Stimulated activated CD8-positive, alpha-beta memory T cell treated with anti-CD3 and anti-CD28 coated beads, Interleukin-15, amount 100 ng/mL, for 4 hours (primary cell): ENCODE measurements around the gene LRRN2.

Experiments
- DNase-seq, 2 donors: peaks; one replicate each; pipeline ENCODE4 v3.0.0-alpha.2; 2020; ENCODE audit warnings: low read depth in 2 of 2

The LRRN2 gene

DNA sequence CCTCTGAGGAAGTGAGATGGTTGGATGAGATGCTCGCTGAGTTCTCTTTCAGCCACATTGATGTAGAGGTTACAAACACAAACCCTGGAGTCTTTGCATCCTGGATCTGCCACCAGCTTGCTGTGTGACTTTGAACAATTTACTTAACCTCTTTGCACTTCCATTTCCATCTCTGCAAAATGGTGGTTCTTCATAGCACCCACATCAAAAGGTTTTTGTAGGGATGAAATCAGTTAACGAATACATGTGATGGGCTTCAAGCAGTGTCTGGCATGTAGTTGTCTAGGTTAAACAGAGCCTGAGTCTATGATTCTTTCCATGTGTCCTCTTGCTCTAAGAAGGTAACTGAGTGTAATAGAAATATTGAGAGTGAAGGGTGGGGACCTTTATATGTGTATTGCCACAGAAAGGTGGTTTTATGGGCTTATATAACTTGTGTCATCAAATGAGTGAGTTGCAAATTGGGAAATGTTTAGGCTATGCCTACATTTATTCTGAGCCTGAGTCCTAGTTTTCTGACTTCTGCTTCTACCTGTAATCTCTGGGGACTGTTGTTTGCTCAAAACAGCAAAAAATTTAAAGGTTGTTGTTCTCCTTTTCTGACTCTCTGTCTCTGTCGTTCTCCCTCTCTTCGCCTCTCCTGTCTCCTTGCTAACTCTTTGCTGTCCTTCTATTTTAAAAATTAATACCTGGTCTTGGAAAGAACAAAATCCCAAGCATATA, 27.3 kb upstream of the LRRN2 start:
- no peak for DNase-seq

DNA sequence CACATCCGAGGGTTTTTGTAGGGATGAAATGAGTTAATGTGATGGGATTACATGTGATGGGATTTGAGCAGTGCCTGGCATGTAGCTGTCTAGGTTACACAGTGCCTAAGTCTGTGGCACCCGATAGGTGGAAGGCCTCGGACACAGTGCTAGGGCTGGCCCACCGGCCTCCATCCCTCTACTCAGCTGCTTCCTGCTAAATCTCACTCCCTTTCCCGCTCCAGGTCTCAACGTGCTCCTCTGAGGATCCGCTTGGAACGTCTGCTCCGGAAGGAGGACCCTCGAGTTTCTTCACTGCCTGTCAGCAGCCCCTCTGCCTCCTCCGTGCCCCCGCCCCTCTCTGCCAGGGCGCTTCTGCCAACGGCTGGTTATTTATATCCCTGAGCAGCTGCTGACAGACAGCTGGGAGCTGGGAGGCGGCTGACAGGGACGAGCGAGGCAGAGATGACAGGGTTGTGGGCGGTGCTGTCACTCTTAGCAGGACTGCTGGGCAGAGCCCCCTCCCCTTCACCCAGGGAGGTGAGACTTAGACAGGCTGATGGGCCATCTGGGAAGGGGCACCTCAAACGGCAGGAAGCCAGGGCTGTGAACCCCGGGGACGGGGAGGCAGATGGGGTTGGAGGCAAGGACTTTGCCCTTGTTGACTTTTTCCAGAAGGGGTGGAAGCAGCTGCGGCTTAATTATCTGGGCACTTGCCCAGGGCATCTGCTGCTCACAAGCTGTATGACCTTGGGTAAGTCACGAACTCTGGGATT, 26.6 kb upstream of the LRRN2 start:
- no peak for DNase-seq

DNA sequence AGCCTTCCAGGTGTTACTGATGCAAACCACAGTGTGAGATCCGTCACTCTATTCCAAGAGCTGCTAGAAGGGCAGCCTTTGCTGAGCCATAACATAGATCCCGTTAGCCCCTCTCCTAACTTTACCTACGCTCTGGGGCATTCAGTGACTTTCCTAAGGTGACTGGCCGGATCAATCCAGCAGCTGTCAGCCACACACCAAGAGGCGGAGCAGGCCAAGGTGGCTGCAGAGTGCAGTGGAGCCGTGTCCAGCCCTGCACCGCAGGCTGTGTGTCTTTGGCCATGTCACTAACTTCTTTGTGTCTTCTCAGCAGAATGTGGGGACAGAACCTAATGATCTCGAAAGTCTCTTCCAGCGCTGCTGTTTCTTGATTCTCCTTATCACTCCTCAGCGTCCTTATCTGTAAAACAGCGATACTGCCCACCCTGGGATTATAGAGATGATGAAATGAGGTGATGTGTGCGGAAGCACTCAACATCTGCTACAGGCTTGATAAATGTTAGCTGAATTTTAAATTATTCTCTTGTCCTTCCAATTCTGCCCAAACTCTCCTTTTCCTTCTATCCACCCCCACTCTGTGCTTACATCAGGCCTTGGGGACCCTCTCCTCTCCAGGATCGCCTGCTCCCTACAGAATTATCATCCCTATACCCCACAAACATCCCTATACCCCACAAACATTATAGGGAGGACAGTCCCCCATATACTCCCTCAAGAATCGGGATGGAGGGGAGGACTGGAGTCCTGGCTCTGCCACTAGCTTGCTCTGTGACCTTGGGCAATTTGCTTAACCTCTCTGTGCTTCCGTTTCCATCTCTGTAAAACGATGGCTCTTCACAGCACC, 25.8 kb upstream of the LRRN2 start:
- DNase-seq: no peak

DNA sequence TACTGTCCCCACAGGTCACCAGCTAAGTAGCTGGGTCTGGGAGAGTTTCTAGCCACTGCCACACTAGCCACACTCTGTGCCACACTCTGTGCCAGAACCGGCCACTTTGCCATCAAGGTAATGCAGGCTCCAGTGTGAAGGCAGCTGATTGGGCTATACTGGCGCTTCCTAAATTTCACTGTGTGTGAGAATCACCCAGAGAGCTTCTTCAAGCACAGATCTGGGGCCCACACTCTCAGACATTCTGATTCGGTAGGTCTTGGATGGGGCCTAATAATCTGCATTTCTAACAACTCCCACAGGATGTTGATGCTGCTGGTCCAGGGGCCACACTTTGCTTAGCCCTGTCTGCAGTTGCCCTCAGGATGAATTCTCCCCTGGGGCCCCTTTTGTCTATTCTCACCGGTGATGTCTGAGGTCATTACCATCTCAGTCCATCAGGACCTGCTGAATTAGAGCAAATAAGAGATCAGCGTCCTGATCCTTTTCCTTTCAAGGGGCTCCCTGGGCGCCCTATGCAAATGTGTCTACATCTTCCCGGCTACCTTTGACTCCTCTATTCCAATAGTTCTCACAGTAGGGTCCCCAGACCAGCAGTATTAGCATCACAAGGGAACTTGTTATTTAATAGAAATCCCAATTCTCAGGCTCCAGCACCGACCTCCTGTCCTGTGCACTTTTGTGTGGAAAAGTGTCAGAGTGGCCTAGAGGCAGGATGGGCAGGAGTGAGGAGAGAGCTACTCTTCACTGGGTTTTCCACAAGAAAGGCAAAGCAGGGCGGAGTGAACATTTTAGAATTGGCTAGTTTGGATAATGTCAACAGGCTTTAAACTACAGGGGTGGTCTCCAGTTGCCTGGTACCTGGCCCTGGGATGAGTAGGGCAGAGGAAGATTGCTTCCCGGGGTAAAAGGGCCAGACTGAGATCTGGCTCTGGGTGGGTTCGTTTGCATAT, 24.7 kb upstream of the LRRN2 start:
- DNase-seq: no peak

DNA sequence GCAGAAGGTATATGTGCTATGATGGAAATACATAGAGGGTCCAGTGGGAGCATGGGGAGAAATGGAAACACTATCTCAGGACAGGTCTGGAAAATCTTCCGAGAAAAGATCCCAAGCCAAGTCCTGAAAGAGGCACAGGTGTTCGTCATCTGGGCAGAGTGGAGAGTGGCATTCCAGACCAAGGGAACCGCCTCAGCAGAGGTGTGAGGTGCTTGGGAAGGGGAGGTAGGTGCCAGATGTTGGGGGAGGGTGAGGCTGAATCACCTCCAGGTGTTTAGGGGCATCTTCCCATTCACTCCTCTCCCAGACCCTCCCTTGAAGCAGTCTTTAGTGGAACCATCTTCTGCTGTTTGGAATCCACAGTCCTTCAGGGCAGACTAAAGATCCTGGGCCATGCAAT, 23.5 kb upstream of the LRRN2 start:
- no peak for DNase-seq

DNA sequence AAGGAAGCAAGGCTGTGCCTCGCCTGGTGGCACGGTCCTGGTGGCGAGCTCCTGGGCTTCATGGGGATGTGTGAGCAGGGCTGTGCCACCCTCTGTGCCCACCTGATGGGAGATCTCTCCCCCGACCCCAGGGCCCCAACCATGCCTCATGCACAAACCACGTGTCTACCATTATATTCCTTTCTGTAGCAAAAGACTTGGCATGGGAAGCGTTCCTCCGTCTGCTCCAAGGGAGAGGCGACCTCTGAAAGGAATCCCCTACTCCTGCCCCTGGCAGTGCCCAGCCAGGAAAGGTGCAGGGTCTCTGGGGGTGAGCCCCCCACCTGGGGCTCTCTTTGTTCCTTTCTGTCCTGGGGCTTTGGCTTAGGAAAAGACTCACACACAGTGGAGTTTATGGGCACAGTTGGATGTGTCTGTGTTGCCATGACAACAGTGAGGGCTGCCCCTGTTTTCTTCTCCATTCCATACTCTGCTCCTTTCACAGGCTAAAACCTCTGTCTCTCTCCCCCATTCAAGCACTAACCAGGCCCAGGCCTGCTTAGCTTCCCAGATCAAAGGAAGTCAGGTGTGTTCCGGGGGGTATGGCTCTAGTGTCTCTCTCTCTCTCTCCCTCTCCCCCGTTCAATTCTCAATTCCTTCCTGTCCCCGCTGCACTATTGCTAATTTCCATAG, 21.4 kb upstream of the LRRN2 start:
- DNase-seq: no peak

DNA sequence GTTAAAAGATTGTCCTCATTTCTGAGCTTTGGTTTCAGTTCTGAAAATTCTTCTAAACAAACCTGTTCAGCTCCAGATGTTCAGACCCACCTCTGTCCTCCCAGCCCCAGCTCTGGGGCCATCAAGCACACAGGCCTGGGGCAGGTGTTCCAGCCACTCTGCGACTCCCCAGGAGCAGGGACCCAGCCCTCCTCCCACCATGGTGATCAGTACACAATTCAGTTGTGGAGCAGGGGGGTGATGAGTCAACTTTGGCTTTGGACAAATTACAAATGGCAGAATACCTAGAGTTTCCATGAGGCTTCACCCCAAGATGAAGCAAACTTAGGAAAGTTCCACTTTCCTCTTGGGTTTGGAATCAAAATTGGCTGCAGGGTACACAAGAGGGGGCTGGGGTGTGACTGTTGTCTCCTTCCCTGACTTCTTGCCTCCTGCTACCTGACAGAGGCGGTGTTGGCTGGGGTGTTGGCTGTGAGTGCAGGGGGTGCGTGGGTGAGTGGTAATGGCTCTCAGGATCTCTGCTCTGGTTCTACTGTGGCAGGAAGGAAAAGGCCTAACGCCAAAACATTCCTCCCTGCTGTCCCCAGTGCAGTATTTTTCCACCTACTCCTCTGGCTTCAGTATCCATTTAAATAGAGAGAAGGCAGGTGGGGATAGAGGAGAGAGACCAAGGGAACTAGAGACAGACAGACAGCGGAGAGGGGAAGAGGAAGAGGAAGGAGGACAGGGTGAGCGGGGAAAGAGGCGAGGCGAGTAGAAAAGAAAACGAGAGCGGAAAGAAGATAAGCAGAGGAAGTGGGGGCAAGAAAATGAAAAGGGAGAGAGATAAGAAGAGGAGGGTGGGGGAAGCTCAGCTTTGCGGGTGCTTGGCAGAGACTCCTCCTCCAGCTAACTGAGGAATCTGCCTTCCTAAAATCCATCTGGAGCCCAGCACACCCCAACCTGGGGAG, 20.6 kb upstream of the LRRN2 start:
- DNase-seq: no peak

DNA sequence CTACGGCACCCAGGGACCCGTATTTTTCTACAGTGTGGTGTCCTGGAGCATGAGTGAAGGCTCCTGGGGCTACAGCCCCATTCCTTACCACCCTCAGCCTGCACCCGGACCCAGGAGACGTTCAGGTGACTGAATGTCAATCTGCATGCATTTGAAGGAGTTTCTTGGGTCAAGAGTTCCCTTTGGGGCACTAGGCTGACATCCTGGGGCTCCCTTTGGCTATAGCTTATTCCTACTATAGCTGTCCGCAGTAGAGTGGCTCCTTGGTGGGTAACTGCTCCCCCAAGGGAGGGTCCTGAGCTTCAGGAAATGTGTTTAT, 19.9 kb upstream of the LRRN2 start:
- no peak for DNase-seq

DNA sequence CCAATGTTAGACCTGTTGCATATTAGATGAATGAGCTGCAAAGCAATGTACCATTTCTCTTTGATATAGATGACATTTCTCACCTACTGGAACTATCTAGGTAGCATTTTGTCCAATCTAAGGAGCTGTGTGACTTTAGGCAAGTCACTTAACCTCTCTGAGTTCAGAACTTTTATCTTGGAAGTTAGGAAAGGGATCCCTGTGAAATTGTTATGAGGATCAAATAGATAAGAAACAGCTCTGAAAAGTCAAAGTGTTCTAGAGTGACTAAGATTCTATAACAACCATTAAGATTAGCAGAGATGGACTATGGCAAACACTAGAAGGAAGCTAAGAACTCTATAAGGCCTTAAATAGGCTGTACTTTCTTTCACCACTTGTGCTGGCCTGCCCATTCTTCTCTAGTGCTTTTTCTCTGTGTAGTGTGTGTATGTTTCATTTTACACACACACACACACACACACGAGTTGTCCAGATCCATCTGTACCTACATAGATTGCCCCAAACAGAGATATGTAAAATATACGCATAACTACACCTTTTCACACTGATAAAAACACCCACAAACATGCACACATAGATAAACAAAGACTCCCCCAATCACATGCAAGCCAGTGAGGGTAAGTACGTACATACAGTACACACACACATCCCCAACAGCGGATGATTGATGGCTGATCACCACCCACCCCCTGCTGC, 19.4 kb upstream of the LRRN2 start:
- no peak for DNase-seq

DNA sequence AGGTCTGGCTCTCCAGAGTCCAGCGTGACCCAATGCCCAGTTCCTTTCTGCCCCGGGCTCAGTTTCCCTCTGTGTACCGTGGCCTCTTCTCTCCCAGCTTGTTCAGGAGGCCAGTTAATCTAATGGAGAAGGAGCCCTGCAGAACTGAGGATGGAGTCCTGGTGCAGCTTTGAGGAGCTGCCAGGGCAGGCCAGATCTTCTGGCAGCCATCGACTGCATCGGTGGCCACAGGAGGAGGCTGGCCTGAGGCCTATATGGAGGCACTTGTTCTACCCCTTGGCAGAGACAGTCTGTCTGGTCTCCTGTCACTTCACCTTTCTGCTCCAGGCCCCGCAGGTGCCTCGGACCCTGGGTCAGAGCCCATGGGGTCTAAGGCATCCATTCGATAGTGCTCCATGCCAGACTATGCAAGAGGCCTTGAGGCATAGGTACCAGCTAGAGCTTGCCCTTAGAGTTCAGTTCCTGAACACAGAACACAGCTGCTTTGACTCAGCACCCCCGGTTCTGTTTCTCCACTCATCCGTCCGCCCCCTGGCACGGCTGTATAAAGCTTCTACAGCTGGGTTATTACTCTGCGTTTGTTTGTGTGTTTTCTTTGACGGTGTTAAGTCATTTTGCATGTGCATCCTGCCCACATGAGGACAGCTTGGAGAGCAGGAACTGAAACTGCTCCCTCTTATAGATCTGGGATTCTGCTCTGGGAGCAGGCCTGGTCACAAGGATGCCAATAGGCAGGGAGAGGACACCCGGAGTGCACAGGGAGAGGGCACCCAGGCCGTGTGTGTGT, 18.5 kb upstream of the LRRN2 start:
- DNase-seq: no peak

DNA sequence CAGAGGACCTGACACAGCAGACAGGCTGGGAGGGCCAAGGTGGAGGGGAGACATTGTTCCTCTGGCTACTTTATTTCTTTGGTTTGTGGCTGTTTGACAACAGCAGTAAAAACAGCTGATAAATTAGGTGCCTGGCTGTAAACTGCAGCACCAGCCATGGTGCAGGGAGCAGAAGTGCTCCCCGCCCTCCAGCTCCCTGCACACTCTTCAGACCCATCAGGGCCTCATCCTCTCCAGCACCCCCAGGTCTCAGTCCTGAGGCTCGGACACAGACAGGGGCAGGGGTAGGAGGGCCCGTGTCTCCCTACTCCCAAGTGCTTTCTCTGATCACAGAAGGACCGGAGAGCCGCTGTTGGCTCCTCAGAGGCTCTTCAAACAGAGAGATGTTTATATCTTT, 17.7 kb upstream of the LRRN2 start:
- DNase-seq: no peak

DNA sequence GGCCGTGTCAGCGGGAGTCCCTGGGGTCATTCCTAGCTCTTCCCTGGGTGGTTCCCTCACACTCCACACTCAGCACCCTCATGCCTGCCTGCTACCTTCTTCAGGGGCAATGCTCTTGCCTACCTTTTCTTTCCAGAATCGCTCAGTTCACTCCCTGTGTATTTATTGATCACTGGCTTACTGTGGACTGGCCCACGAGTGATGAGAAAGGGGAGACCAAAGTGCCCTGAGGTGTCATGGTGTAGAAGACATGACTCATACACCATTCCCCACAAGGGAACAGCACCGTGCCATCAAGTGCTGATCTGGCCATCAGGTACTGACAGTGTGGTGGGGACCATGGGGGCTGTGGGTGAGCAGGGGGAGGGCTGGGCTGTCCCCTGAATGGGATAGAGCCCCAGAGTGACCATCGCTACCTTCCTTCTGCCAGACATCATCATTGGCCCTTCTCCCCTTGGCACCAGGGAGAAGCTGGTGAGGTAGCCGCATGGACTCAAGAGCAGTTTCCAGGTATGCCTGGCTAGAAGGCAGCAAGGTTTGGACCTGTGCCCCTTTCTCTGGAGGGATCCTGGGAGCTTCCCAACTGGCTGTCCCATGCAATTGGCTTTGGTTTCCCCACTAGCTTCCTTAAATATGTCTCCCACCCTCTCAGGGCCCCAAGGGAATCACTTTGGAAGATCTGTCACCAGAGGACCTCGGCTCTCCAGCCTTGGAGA, 17.2 kb upstream of the LRRN2 start:
- DNase-seq: no peak

DNA sequence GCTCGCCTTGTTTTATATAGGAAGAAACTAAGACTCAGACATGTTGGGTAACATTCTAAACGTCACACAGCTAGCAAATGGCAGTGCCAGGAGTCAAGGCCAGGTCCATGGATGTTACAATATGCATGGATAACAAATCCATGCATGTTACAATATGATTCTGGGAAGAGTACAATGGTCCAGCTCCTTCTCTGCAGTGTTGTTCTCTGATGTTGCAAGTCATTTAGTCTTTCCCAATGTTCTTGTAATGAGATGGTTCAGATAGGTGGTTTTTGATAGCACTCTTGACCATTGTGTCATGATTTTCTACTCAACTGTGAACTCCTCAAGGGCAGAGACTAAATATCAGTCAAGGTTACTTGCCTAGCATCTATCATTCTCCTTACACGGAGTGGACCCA, 15.7 kb upstream of the LRRN2 start:
- no peak for DNase-seq

DNA sequence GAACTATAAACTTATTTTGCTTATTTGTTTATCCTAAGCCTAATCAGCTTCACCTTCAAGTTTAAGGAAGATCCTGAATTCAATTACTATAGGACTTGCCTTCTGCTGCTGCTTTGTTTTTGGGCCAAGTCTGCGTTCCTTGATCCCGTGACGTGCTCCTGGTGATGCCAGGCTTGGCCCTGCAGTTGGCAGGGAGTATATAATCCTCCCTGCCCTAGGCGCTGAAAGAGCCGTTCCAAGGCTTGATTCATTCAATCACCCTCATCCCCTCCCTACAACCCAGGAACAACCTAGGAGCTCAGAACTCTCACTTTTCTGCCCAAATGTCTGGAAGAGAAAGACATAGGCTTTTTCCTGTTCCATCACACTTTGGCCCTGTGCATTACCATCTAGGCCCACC, 12.4 kb upstream of the LRRN2 start:
- no peak for DNase-seq

DNA sequence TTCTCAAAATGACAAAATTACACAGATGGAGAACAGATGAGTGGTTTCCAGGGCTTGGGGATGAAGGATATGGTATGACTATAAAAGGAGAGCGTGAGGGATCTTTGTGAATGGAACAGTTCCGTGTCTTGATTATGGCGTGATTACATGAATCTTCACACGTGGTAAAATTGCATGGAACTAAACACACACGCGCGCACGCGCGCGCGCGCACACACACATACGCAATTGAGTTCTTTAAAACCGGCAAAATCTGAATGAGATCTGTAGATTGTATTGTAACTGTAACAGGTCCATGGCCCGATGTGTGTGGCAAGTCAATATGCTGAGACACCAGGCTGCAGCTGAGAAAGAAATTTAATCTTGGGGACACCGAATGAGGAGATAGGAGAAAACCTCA, 11.1 kb upstream of the LRRN2 start:
- no peak for DNase-seq

DNA sequence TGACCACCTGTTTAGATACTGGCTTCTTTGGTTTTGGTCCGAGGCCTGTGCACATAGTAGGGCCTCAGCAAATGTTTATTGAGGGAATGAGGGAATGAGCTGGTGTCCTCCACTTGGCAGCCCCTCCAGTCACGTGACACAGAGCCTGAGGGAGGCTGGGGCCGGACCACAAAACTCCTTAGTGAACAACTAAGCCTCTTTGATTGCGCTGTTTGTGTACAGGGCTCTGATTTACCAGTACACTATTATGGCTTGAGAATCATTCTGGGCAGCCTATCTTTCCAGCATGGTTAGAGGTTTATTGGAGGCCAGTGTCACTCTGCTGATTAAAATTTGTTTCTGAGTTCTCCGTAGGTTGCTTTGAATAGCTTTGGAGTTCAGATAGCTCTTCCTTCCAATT, 10.2 kb upstream of the LRRN2 start:
- no peak for DNase-seq

DNA sequence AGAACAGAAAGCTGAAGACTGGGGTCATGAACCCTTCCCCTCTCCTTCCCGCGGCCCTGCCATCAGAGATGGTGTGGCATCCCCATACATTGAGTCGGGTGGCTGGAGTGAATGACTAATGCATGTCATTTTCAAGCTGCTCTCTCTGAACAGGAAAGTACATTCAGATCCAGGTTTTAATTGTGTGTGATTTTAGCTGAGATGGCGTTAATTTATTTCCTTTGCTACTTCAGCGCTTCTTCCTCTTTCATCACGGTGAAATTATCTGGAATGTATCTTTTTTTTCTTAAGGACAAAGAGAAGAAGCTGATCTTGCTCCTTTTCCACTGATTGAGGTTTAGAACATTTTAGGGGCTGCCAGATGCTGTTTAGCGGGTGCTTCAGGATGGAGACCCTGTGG, 8.6 kb upstream of the LRRN2 start:
- DNase-seq: no peak

DNA sequence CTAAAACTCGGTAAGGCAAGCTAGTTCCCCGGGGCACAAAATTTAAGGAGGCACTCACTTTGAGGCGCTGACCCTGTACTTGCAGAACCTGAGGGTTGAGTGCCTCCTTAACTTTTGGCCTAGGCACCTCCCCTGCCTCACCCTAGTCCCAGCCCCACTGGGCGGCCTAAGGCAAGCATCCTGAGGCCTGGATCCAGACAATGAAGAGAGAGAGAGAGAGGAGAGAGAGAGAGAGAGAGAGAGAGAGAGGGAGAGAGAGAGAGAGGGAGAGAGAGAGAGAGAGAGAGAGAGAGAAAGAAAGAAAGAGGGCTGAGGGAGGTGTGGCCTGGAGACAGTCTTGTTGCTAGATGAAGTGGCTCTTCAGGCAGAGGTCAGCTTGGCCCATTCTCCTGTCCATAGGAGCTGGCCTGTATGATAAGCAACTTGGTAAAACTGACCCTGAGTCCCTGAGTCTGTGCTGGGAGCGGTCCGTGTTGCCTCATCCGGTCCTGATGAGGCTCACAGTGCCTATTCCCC, 7.4 kb upstream of the LRRN2 start:
- no peak for DNase-seq
